ENCODE measurements around the gene TTLL3. TPM values are rescaled to one million over a fixed set of nuclear protein-coding genes. Genes with fewer than 3 reads are reported as not detected.

Gene TTLL3
- polyA plus RNA-seq, 4 donors = 33.3 to 93.1 (median 56.7) TPM

DNA sequence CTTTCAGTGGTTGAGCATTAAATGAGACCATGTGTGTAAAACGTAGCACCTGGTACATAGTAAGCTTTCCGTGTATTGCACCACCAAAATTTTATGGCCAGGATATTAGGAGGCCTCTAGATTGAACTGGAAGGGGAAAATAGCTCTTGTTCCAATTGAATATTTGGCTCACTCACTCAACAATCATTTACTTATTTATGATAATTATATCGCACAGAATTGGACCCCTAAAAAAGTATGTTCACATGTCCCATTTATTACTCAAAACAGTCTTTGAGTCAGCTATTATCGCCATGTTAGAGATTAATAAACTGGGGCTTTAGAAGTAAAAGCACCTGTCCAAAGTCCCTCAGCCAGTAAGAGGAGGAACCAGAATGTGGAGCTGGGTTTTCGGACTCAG is 5.1 kb upstream of the TTLL3 start:
- no peak for DNase-seq (ENCODE audit: low read depth in 4 of 4, low spot score in 3 of 4)

- no peak for DNase-seq (ENCODE audit: low read depth in 4 of 4, low spot score in 3 of 4)
Observed at GRCh38 chr3:9806137-9806536, 3.9 kb upstream of the TTLL3 start.

GRCh38 chr3:9806688-9807589 is 3.1 kb upstream of the TTLL3 start:
- no peak for DNase-seq (ENCODE audit: low read depth in 4 of 4, low spot score in 3 of 4)

DNA sequence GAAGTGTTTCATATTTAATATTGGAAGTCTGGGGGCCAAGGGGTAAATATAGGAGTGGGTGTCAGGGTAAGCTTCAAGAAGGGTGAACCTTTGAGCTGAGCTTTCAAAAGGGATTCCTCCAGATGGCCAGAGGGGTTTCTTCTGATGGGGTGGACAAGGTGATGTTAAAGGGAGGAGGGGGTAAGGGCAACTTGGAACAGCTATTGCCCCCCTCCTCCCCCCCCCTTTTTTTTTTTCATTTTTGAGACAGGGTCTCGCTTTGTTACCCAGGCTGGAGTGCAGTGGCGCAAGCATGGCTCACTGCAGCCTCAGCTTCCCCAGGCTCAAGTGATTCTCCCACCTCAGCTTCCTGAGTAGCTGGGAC is 2.1 kb upstream of the TTLL3 start:
- DNase-seq (ENCODE audit: low read depth in 4 of 4, low spot score in 3 of 4) = no peak

DNA sequence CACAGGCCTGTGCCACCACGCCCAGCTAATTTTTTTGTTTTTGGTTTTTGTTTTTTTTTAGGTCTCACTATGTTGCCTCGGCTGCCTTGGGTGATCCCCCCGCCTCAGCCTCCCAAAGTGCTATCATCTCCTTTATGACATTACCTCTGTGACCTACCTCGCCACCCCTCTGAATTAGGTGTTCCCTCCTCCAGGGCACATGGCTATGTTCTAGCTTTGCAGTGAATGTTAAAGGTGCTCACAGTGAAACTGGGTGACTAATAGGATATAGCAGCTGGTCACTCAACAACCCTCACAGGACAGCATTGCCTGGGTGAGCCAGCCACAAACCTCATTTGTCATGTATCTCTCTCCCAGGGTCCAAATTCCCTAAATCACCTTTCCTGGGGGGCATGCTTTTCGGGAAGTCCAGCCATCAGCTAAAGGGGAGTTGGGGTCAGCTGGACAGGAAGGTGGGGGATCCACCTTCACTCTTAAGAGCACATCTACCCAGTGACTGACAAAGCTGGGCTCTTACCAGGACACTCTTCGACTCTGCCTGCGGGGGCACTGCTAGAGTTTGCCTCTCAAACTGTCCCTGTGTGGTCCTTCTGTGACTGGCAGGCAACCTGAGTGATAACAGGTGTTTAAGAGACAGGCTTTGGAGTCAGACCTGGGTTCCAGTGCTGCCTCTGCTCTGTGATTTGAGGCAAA is 1.6 kb upstream of the TTLL3 start:
- no peak for DNase-seq (ENCODE audit: low read depth in 4 of 4, low spot score in 3 of 4)

DNA sequence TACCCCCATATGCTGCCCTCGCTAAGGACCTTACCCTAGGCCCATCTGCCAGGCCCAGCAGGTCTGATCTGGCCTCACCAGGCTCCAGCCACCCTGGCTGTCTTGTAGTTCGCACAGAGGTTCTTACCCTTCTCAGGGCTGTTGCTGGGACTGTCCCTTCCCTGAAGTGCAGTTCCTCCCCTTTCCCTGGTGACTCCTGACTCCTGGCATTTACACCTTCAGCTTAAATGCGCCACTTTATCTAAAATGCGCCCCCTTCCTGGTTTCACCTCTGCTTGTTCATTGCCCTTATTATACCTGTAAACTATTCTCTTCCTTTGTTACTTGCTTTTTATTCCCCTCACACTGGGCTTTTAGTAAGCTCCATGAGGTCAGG is 835 bp upstream of the TTLL3 start:
- DNase-seq (ENCODE audit: low read depth in 4 of 4, low spot score in 3 of 4) = no peak

DNA sequence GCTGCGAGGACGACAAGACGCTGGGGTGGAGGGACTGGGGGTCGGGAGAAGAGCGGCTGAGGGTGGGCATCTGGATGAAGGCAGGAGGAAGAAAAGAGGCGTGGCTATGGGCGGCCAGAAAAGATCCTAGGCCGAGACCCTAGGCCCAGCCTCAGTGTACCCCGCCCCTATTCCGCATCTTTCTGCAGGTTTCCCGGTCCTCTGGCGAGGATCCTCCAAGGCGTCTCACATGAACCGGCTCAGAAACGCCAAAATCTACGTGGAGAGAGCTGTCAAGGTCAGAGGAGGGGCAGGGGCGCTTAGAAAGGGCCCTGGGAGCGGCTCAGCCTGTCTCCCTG is 340 bp downstream of the TTLL3 start:
- DNase-seq (ENCODE audit: low read depth in 4 of 4, low spot score in 3 of 4) = no peak

- DNase-seq (ENCODE audit: low read depth in 4 of 4, low spot score in 3 of 4) = no peak
Observed at GRCh38 chr3:9810846-9811245, 784 bp downstream of the TTLL3 start.

GRCh38 chr3:9812870-9813483 is 2.9 kb downstream of the TTLL3 start:
- no peak for DNase-seq (ENCODE audit: low read depth in 4 of 4, low spot score in 3 of 4)

- no peak for DNase-seq (ENCODE audit: low read depth in 4 of 4, low spot score in 3 of 4)
Observed at GRCh38 chr3:9815986-9816385, 5.9 kb downstream of the TTLL3 start.

- no peak for DNase-seq (ENCODE audit: low read depth in 4 of 4, low spot score in 3 of 4)
Observed at GRCh38 chr3:9817436-9817835, 7.4 kb downstream of the TTLL3 start.

DNA sequence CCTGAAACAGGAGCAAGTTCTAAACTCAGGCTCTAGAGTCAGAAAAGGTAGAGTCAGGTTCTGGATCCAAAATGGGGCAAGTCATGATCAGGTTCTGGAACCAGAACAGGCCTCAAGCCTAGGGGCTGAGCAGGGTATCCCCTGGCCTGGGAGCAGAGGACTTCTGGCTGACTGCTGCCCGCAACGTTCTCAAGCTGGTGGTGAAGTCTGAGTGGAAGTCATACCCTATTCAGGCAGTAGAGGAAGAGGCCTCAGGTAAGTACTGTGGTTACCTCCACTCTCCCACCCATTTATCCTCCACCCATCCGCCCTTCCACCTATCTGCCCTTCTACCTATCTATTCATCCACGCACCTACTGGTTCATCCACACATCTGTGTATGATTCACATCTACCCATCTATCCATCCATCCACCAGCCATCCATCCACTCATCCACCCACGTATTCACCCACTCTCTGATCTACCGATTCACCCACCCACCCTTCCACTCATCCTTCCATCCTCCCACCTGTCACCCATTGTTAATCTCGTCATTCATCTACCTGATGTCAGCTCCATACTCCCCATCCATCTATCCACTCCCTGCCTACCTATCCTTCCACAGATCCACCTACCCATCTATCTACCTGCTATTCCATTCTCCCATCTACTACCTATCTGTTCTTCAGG is 8.7 kb downstream of the TTLL3 start:
- no peak for DNase-seq (ENCODE audit: low read depth in 4 of 4, low spot score in 3 of 4)

DNA sequence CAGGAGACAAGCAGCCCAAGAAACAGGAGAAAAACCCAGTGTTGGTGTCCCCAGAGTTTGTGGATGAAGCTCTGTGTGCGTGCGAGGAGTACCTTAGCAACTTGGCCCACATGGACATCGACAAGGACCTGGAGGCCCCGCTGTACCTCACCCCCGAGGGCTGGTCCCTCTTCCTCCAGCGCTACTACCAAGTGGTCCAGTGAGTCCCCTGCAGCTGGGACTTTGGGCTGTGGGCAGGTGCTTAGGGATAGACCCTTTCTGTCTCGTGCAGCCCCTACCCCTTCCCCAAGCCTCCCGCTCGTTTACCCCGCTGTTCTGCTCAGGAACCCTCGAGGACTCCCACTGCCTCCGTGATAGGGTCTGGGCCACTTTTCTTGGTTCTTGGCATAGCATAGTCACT is 10.5 kb downstream of the TTLL3 start:
- no peak for DNase-seq (ENCODE audit: low read depth in 4 of 4, low spot score in 3 of 4)

GRCh38 chr3:9820946-9821345 is 10.9 kb downstream of the TTLL3 start:
- no peak for DNase-seq (ENCODE audit: low read depth in 4 of 4, low spot score in 3 of 4)

GRCh38 chr3:9825451-9826040 is 15.5 kb downstream of the TTLL3 start:
- no peak for DNase-seq (ENCODE audit: low read depth in 4 of 4, low spot score in 3 of 4)

DNA sequence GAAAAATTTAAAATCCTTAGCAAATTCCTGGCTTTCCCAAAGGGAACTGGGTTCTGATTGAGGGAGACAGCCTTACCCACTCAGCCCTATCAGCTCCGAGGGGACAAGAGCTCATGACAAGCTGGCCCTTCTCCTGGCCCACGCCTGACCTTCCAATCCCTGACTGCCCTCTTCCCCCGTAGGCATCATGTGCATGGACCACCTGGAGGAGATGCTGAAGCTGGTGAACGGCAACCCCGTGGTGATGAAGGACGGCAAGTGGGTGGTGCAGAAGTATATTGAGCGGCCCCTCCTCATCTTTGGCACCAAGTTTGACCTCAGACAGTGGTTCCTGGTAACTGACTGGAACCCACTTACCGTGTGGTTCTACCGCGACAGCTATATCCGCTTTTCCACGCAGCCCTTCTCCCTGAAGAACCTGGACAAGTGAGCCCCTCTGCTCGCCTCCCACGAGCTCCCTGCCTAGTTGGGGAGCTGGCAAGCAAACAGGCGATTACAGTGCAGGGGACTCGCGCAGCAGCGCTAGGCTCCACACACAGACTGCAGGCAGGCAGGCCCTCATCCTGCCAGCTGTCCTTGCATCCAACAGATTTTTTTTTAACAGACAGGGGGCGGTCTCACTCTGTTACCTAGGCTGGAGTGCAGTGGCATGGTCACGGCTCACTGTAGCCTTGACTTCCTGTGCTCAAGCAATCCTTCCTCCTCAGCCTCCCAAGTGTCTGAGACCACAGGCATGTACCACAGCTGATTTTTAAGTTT is 16.9 kb downstream of the TTLL3 start:
- DNase-seq (ENCODE audit: low read depth in 4 of 4, low spot score in 3 of 4) = no peak

DNA sequence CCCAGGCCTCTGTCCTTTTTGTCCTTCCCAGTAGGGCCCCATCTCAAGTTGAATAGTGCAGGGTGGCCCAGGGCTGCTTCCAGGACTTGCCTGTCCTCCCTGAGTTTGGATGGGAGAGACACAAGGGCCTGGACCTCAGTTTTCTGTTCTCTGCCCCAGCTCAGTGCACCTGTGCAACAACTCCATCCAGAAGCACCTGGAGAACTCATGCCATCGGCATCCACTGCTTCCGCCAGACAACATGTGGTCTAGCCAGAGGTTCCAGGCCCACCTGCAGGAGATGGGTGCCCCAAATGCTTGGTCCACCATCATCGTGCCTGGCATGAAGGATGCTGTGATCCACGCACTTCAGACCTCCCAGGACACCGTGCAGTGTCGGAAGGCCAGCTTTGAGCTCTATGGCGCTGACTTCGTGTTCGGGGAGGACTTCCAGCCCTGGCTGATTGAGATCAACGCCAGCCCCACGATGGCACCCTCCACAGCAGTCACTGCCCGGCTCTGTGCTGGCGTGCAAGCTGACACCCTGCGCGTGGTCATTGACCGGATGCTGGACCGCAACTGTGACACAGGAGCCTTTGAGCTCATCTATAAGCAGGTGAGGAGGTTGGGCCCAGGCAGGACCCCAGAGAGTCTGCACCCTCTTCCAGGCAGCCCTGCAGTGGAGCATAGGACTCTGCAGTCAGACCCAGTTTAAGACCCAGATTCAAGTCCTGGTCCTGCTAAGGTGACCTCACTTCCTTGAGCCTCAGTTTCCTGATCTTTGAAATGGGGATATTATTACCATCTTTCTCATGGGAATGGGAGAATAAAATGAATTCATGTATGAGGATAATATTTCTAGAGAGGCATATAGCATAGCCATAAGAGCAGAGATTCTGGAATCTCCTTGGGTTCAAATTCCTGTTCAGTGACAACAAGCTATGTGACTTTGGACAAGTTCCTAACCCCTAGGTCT is 19.0 kb downstream of the TTLL3 start:
- DNase-seq (ENCODE audit: low read depth in 4 of 4, low spot score in 3 of 4) = no peak

- DNase-seq (ENCODE audit: low read depth in 4 of 4, low spot score in 3 of 4) = no peak
Observed at GRCh38 chr3:9831253-9831652, 21.2 kb downstream of the TTLL3 start.

- no peak for DNase-seq (ENCODE audit: low read depth in 4 of 4, low spot score in 3 of 4)
Observed at GRCh38 chr3:9833078-9833477, 23.0 kb downstream of the TTLL3 start.
